Hematopoietic multipotent progenitor cell (in vitro differentiated cells): ENCODE data around the gene SNX17. TPM values are rescaled to one million over a fixed set of nuclear protein-coding genes. Genes with fewer than 3 reads are reported as not detected.

Source experiments
- DNase-seq, 3 donors: peaks; one replicate each; pipeline ENCODE4 v3.0.0-alpha.2; 2011 to 2015; ENCODE audit warnings: low read depth in 2 of 3, low spot score in 2 of 3
- total RNA-seq: library from RNA; depleted of rRNA; stranded (reverse); fragments of >200 nt; gene quantifications from one replicate; pipeline ENCODE4 v1.2.3, GENCODE V29; 2012

Gene SNX17
- total RNA-seq, 1 donor = 130 TPM

DNA sequence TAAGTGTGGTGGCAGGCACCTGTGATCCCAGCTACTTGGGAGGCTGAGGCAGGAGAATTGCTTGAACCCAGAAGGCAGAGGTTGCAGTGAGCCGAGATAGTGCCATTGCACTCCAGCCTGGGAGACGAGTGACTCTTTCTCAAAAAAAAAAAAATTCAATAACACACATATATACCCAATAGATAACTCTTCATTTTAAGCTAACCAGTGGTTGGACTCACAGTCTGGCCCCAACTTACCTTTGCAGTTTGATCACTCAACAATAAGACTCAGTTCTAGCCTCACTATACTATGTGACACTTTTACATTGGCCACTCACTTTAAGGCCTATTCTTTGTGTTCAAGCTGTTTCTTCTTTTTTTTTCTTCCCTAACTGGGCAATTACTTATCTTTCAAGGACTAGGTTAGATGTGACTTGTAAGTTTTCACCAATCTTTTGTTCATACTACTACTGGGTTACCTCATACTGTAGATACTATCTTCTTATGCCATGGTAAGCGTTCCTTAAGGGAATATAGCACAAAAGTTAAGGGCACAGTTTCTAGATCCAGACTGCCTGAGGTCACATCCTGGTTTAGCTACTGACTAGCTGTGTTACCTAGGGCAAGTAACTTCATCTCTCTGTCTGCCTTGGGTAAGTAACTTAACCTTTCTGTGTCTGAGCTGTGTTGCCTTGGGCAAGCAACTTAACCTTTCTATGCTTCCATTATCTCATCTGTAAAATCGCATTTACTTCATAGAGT, 7.6 kb upstream of the SNX17 start:
- no peak for DNase-seq

DNA sequence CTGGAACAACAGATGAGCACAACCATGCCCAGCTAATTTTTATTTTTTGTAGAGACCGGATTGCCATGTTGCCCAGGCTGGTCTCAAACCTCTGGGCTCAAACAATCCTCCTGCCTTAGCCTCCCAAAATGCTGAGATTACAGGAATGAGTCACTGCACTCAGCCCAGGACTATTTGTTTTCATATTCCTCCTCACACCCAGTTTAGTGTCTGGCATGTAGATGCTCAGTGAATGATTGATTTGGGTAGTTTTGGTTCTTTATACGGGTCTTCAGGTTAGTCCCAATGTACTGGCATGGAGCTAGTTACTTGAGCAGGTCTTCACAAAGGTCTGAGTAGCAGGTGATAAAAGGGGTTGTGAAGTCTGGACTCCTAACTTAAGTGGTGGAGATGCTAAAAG, 6.5 kb upstream of the SNX17 start:
- no peak for DNase-seq

DNA sequence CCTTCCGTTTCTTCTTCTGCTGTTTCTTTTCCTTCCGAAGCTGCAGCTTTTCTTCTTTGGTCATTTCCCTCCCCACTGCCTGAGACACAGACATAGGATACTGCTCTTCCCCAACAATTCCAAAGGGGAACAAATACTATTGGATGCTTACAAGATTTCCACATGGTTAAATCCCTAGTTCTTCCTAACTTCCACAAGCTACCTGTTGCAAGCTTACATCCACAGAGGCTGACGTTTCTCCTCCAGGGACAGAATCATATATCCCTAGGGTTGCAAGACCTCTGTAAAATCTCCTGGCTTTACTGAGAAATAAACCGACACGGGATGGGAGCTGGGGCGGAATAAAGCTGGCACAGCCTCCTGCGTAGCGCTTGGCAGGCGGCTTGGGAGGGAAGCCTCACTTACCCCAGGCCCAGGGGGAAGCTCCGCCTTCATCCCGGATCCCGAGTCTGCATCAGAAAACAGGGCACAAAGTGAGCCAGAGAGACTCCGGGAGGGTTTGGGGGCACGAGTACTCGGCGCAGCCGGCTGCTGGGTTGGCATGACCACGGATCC, 868 bp upstream of the SNX17 start:
- DNase-seq = no peak

DNA sequence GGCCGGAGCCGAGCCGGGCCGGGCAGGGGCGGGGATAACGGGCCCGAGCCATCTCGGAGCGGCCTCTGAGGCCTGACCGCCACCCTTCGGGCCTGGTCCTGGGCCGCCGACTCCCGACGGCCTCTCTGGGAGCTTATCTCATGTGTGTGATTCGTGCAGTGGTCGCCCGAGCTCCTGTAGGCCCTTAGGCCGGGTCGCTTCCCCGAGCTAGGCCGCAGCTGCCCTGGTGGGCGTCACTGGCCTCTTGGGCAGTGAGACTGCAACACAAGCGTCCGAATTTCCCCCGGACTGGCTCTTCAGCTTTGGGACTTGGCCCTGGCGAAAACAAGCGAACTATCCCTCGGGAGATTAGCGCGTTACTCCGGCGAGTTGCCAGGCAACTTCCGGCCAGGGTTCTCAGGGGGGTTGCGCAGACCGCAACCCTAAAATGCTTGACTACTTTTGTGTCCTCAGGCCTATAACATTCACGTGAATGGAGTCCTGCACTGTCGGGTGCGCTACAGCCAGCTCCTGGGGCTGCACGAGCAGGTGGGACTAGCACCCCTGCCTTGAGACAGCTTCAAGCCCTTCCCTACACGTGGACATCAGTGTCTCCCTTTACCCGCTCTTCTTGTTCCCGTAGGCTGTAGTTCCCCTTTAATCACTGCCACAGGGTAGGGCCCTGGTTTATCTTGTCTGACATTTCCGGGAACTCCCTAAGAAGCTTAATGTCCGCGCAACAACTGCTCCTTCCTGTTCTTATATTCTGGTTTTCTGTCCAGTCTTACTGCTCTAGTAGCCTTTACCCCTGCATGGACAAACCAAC, 602 bp downstream of the SNX17 start:
- DNase-seq = peak in 2 of 3 donors; percentile 36 to 56

DNA sequence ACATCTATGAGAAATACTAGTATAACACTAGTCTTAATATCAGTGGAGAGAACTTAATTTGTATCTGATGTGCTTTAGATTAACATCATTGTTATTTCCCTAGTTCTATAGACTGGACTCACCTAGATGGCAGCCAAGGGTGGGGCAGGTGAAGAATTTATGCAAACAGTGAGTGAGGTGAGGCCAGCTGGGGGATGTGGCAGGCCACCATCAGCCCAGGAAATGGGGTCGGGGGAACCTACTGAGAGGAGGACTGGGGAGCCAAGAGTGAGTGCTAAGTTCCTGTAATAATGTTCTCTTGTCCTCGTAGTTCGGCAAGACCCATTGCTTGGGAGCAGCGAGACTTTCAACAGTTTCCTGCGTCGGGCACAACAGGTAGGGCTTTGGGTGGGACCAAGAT, 2.5 kb downstream of the SNX17 start:
- no peak for DNase-seq

DNA sequence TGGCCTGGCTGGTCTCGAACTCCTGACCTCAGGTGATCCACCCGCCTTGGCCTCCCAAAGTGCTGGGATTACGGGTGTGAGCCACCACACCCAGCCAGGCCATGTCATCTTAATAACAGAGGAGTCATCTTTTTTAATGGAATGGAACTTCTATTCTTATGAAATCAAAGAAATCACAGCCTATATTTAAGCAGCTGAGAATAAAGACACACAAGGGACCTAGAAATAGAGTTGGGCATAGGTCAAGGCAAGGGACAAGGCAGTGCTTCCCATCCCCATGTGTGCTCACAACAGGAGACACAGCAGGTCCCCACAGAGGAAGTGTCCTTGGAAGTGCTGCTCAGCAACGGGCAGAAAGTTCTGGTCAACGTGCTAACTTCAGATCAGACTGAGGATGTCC, 3.2 kb downstream of the SNX17 start:
- no peak for DNase-seq

DNA sequence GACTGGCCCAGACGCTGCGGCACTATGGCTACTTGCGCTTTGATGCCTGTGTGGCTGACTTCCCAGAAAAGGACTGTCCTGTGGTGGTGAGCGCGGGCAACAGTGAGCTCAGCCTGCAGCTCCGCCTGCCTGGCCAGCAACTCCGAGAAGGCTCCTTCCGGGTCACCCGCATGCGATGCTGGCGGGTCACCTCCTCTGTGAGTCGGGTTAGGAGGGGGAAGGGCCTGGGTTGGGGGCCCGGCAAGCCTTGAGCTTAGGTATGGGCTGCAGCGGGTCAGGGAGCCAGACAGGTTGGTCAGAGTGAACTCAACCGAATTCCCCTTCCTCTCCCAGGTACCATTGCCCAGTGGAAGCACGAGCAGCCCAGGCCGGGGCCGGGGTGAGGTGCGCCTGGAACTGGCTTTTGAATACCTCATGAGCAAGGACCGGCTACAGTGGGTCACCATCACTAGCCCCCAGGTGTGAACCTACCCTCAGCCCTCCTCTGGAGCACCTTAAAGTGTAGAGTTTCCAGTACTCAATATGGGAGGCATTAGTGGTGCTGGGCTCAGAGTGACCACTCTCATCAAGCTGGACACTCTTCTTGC, 5.2 kb downstream of the SNX17 start:
- no peak for DNase-seq

DNA sequence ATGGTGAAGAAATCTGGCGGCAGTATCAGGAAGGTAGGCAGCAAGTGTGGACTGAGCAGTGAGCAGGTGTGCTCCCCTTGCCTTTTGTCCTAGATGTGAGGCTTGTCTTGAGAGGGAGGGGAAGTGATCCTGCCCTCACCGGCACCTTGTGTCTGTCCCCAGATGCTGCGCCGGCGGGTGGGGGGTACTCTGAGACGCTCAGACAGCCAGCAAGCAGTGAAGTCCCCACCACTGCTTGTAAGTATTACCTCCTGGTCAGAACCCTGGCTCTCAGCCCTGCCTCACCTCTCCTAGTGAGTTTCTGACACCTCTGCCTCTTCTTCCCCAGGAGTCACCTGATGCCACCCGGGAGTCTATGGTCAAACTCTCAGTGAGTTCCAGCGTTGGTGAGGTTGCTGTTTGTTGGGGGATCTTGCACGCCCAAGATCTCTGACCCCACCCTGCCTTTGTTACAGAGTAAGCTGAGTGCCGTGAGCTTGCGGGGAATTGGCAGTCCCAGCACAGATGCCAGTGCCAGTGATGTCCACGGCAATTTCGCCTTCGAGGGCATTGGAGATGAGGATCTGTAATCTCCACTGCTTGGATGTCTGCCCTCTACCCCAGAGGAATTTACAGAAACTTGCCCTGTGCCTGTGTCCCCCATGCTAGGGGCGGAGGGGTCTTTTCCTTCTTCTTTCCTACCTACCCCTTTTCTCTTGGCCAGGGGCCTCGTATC, 5.9 kb downstream of the SNX17 start:
- DNase-seq = no peak

DNA sequence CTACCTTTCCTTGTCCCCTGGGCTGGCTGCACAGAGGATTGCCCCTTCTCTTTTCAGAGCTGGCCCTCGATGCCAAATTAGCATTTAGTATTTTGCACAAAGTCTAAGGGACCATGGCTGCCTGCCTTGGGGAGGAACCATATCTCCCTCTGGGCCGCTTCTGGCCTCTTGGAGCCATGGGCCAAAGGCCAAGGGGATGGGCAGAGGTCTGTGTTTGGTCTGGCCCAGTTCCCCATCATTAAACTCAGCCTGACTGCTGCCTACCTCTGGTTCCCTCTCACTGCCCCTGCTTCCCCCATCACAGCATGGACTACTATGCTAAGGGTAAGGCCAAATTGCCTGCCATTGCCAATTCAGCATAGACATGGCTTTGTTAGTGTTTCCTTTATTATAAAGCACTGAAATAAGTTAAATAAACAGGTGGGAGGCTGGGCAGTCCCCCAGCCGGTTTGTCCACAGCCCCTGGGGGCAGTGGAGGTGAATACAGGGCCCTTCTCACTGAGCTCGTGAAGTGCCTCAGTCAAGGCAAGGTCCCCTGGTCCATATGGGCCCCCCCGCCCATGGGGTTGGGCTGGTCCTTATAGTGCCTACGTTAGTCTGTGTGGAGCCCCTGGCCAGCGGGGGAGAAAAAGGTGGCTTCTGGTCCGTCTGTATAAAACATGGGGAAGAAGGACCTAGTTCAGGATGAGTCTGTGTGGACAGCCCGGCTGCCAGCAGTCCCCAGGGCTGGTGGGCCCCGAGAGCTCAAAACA, 6.6 kb downstream of the SNX17 start:
- DNase-seq = no peak

DNA sequence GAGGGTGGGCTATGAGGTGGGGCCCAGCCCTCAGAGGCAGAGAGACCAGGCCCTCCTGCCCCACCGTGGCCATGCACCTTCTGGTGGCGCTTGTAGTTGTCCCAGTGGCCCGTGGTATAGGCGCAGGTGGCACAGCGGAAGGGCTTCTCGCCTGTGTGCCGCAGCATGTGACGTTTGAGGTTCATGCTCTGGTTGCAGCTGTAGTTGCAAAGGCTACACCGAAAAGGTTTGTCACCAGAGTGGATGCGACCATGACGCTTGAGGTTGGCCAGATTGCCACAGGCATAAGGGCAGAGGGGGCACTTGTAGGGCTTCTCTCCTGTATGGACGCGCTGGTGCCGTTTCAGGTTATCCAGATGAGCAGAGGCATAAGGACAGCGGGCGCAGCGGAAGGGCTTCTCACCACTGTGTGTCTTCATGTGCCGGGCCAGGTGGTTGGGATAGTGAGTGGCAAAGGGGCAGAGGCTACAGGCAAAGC, 7.2 kb downstream of the SNX17 start:
- no peak for DNase-seq

DNA sequence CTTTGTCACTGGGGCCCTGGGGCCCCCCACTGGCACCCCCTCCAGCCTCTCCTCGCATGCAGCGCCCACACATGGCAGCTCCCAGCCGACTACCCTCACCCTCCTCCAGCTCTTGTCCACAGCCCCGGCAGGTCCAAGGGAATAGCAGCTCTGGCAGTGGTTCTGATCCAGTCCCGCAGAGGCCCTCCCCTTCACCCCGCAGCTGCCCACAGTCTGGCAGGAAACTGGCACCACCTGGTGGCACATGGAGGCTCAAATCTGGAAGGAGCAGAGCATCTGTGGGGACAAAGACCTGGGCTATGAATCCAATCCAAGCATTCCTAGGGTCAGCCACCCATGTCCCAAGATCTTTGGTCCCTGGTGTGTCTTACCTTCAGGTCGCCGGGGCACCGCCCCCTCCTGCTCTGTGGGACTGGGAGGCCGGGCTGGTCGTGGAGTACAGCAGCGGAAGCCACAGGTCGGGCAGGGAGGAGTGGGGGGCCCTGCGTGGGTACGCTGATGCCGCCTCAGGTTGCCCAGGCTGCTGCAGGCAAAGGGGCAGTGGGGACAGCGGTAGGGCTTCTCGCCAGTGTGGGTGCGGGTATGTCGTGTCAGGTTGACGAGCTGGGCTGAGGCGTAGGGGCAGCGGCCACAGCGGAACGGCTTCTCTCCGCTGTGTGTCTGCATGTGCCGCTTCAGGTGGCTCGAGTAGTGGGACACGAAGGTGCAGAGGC, 7.8 kb downstream of the SNX17 start:
- peak in 1 of 3 donors; percentile 23 for DNase-seq

DNA sequence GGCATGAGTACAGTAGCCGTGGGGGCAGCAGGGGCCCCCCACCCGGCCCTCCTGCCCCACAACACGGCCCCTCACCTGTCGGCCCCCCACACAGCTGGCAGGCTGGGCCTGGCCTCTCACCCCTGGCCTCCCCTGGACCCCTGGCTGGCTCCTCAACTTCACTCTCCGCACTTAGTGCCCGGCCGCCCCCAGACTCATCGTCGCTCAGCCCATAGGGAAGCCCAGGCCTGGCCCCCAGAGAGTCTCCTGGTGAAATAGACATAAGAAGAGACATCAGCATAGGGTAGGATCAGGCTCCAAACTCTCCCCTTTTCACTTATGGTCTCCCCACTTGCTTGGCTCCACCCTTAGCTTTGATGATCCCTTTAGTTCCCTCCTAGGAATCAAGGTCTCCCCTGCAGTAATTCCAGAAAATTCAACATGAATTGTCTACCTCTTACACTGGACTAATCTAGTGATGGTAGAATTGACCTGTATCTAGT, 8.4 kb downstream of the SNX17 start:
- DNase-seq = no peak

DNA sequence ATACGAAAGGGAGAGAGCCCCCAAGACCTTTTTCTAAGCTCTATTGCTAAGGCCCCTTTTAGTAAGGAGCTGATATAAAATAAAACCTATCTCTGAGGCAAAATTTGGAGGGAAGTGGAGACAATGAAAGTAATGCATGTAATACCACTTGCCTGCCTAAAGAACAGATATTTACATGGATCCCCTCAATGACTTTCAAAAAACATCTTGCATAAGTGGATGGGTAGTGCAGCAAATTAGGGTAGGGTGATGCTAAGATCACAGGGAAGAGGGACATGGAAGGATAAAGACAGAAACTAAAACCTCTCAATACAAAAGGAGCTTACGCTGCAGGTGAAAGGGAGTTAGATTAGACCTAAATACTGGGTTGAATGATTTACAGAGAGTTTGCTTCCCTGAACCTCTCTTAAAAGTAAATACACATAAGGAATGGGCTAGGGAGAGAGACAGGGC, 9.0 kb downstream of the SNX17 start:
- no peak for DNase-seq

DNA sequence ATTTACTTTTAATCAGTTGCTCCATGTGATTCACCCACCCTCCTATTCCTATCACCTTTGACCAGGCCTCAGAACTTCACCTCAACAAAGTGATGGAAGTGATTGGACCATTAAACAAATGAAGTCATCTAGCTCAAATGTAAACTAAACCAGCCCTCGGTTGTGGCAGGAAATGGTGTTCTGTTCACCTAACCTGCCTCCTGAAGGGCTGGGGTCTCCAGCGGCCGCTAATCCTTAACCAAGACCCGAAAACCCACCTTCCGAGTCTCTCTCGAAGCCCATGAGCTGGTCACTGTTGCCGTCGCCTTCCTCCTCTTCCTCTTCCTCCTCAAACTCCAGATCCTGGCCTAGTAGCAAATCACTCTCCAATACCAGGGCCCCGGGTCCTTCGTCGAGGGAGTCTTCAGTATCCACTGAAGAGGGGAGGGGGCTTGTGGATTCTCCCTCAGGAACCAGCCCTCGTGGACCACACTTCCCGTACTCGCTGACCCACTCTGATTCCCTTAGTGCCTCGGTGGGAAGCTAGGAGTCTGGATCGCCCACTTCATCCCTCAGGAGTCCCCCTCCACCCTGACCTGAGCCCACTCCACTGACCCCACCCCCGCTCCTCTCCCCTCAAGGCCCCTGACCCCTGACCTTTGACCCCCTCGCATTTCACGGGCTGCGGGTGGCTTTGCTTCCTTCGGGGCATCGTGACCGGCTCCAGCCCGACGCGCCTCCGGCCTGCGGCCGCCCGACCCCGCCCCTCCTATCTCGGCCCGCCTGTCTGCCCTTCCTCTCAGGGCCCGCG, 9.6 kb downstream of the SNX17 start:
- peak in 1 of 3 donors; percentile 49 for DNase-seq

DNA sequence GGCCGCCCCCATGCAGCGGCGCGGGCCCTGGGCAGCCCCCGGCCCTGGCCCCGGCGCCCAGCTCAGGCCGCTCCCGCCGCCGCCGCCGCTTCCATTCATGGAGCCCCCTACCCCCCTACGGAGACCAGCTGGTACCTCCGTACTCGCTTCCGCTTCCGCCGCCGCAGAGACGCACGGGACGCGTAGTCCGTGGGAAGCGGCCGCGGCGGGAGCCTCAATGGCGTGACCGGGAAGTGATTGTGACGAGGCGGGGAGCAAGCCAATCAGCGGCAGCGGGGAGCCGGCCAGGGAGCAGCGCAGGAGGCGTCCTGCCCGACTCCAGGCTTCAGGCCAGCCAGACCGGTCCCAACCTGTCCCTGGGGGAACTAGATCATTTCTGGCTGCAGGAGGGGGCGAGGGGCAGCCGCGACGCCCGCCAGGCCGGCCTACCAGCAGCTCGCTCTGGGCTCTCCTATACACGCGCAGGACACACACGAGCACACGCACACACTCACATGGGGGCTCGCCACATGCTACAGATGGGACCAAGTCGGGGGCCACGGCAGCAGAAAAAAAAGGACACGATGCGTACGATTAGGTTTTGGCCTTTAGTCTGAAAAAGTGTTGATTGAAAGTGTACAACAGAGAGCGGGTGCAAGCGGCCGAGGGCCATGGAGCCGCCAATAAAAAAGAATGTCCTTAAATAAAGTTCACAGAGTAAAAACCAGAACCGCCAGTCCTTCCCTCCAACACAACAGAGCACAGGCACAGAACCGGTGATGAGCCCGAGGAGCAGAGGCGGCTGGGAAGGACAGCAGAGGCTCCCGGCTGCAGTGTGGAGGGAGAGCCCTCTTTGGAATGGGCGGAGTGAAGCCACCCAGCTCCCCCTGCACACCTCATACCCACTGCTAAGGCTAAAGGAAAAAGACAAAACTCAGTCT, 10.5 kb downstream of the SNX17 start, which contains the start of gene ZNF513:
Gene ZNF513 (minus strand): TSS at position 109 of the 920 bp plus-strand sequence. CDS start 208 bp downstream, outside the sequence.
- DNase-seq = peak in 2 of 3 donors; percentile 91 to 94

DNA sequence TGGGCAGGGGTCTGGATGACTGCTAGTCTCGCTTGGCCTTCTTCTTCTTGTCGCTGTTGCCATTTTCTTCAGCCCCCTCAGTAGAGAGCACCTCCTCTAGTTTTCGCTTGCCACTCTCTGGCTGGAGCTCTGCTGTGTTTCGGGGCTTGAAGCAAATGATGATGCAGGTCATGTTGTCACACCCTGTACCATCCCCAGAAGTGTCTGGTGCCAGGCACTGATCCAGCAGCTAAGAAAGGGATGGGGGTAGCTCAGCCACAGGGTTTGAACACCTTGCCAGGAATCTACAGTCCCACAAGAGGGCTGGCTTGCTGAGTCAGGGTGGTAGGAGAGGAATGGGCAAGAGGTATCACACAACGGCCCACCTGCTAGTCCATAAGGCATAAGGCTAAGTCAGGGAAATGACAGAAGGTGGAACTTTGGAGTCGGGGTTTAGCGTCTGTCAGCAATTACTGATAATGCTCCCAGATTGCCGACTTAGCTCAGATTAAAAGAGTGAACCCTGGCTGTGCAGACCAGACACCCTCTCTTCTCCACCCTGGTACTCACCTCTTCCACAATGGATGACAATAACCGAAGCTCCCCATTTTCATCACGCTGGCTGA, 11.3 kb downstream of the SNX17 start:
- no peak for DNase-seq
